NCI-H1092 (cell line): ENCODE data around the gene ATG7.
"Not testable (repeated sequence)": the region's sequence is repeated elsewhere in the genome, so short reads cannot be mapped to it uniquely, and the experiment has no call there.

Source experiments
- DNase-seq: peaks from one replicate; lab custom pipeline; 2025; lab: John Stamatoyannopoulos, UW

The ATG7 gene

GRCh38 chr3:11465744-11466616 is 193.8 kb downstream of the ATG7 start:
- no peak for DNase-seq

DNA sequence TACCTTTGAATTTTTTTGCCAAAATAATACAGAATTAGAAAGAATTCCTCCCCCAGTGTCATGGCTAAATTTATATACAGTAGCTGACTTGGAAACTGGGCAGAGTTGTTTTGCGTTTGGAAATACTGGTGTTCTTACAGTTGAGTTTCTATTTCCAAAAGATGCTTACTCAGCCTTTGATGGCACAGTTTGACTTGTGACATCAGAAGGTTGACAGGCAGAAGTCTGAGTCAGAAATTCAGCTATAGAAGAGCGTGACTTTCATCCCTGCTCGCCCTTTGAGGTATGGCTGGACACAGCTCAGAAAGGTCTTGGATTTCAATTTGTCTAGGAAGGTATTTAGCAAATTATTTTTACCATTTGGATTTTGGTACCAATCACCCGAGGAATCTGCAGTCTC is 195.7 kb downstream of the ATG7 start:
- no peak for DNase-seq

GRCh38 chr3:11470031-11470853 is 198.0 kb downstream of the ATG7 start:
- no peak for DNase-seq

- no peak for DNase-seq
Measured at GRCh38 chr3:11475324-11475723, 203.1 kb downstream of the ATG7 start.

GRCh38 chr3:11476735-11477144 is 204.5 kb downstream of the ATG7 start:
- peak; percentile 19 for DNase-seq

GRCh38 chr3:11477407-11477911 is 205.3 kb downstream of the ATG7 start:
- DNase-seq, result no peak

- DNase-seq, result no peak
Measured at GRCh38 chr3:11478167-11478566, 206.0 kb downstream of the ATG7 start.

- DNase-seq, result no peak
Measured at GRCh38 chr3:11479221-11479620, 207.0 kb downstream of the ATG7 start.

DNA sequence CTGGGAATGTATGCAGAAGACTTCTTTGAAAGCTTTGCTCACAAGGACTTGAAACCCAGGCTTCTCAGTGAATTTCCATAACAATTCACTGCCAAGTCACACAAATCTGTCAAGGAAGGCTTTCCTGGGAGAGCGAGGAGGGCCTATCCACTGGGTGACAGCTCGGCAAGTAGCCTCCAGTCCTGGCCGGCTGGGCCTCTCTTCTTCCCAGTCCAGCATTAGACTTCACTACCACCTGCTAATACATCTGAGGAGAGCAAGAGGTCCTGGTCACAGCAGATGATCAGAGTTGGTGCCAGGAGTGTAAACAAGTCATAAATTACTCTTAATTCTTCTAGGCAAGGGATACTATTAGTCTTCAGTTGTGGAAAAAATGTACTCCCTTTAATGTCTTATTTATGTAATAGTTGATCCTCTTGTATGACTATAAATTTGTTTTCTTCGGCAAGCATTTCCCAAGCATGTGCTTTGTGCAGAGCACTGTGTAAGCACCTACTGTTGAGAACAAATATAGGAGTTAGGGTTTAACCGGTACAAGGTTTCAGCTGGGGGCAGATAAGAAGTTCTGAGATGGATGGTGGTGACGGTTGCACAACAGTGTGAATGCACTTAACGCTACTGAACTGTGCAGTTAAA is 208.6 kb downstream of the ATG7 start:
- DNase-seq, result peak; percentile 25

DNA sequence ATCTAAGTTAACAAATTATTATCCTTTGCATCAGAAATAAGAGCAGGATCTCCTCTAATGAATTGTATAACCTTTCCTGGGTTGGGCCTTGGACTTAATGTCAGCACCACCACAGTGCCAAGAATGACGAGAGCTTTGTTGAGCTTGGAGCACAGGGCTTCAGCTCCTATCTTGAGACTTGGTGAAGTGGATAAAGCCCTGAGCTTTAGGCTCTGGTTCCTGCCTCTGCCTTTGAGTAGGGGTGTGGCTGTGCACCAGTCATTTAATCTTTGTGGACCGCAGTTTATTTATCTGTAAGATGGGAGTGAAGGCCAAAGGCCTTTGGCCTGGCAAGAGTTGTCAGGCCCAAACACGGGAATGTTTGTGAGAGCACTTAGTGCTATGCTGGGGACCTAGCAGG is 209.4 kb downstream of the ATG7 start:
- DNase-seq, result no peak

DNA sequence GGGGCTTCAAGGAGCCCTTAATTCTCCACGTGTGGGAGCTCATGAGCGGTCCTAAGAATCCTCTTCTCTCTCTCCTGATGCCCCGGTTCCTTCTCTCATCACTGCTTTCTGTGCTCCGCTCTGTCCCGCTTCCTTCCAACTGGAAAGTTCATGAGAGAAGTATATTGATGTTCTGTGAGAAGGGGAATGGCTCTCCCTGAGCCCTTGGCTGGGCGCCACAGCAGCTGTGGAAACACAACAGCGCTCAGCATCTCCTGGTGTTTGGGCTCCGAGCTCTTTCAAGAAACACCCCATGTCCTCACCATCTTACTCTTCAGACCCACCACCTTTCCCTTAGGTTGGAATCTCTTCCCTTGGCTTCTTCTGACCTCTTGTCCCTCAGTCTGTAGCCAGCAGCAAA is 209.8 kb downstream of the ATG7 start:
- peak; percentile 6 for DNase-seq

DNA sequence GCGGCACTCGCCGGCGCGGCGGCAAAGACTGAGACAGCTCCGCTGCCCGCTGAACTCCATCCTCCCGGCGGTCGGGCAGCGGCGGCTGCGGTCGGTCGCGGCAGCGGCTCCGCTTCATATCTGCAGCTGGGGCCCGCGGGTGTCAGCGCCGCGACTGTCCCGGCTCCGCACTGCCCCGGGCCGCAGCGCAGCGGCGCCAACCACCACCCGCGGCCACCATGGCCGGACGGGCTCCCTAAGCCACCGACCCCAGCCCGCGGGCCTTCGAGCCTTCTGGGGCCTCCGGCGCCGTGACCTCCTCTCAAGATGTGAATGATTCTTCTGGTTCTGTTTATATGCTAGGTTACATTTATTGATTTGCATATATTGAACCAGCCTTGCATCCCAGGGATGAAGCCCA is 216.2 kb downstream of the ATG7 start:
- not testable (repeated sequence) for DNase-seq

- DNase-seq, result no peak
Measured at GRCh38 chr3:11494131-11494916, 222.1 kb downstream of the ATG7 start.

DNA sequence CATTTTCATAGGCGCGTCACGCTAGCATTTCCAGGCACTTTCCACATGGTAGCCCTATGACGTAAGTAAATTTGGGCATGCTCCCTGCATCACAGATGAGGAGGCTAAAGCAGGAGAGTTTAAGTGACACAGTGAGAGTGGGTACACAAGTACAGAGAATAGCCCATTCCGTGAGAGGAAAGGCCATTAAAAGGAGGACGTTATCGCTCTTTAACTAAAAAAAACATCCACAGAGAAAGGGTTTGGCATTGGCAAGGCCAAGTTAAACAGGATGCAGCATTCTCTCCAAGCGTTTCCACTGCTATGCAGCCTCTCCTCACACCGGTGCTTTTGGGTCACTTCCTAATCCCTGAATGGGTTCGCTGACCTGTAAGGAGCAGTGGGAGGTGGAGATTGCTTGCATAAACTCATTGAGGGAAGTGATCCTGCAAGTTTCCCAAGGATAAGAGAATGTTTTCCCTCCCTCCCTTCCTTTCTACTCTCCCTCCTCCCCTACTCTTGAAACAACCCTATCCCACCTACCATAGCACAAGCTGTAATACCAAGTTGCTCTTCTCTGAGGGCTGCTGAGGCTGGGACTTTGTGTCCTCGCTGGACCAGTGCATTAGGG is 223.9 kb downstream of the ATG7 start:
- no peak for DNase-seq

GRCh38 chr3:11498177-11498576 is 226.0 kb downstream of the ATG7 start:
- DNase-seq, result no peak

GRCh38 chr3:11498646-11499045 is 226.4 kb downstream of the ATG7 start:
- DNase-seq, result peak; percentile 7

GRCh38 chr3:11499144-11499543 is 226.9 kb downstream of the ATG7 start:
- no peak for DNase-seq

DNA sequence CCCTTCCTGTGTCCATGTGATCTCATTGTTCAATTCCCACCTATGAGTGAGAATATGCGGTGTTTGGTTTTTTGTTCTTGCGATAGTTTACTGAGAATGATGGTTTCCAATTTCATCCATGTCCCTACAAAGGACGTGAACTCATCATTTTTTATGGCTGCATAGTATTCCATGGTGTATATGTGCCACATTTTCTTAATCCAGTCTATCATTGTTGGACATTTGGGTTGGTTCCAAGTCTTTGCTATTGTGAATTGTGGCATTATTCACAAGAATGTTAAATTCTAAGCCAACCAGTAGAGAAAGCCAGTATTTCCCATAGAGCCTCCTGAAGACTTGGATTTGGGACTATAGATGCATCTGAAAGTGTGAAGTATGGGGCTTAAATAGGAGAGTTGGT is 230.2 kb downstream of the ATG7 start:
- DNase-seq, result not testable (repeated sequence)

- DNase-seq, result no peak
Measured at GRCh38 chr3:11507719-11508118, 235.5 kb downstream of the ATG7 start.

DNA sequence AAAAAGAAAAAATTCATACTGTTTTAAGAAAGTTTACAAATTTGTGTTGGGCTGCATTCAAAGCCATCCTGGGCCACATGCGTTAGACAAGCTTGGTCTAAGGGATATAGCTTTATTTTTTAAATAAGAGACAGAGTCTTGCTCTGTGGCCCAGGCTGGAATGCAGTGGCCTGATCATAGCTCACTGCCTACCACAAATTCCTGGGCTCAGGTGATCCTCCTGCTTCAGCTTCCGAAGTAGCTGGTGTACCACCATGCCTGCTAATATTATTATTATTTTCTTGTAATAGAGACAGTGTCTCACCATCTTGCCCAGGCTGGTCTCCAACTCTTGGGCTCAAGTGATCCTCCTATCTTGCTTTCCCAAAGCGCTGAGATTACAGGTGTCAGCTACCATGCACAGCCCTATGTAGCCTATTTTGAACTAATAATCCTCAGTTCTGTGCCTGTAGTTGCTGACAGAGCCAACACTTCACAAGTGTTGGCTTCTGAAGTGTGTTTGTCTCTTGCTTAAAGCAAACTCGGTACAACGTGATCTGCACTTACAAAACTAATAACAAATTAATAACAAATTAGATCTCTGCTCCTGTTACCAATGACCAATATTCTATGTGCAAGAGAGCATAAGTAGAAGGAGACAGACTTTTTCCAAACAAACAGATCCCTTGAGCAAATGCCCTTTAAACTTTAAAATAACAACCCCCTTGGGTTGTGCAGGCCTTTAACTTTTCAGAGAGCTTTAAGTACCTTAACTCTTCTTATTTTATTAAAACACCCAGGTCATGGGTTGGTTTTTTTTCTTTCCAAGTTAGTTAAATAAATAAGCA is 236.4 kb downstream of the ATG7 start:
- DNase-seq, result no peak
